HepG2 (cell line): ENCODE results near the gene PLA2G4B. TPM values are rescaled to one million over a fixed set of nuclear protein-coding genes. Genes with fewer than 3 reads are reported as not detected.

ENCODE experiments used
- ATAC-seq: fragments of 200-7000 bp; cut with Tn5 transposase; 3 replicates; pipeline ENCODE4 v1.9.1; 2020; ENCODE audit warnings: mild to moderate bottlenecking, moderate library complexity
- BruUV-seq: library from RNA; stranded (reverse); fragments of 400-500 nt; replicated peaks from 2 replicates; lab custom pipeline; 2021; lab: Mats Ljungman, UMichigan
- CTCF ChIA-PET: fragments of 300-600 bp; formaldehyde crosslinking; extraction: SDS; loops from one replicate; lab custom pipeline; 2021; ENCODE audit warnings: low total read pairs, inconsistent platforms, low intra/inter-chr PET ratio; lab: Yijun Ruan, JAX
- POLR2A ChIA-PET: fragments of 350-600 bp; sonication (Branson Sonifier 250); formaldehyde crosslinking; loops from one replicate; lab custom pipeline; 2020; ENCODE audit warnings: antibody characterized with exemption, inconsistent platforms; lab: Yijun Ruan, JAX
- DNase-seq: peaks from one replicate; pipeline ENCODE4 v3.0.0-alpha.2; 2015; ENCODE audit warnings: low spot score
- FAIRE-seq: peaks from 3 replicates; lab custom pipeline; 2011; peaks lifted over from hg19 to GRCh38; lab: Jason Lieb, UNC
- H2AFZ ChIP-seq: one replicate; pipeline ENCODE4 v1.6.1; 2011; ENCODE audit warnings: low read length, inconsistent platforms
- H3K27ac ChIP-seq: fragments of 300-600 bp; 3 replicates; pipeline ENCODE4 v1.8.0; 2011; ENCODE audit warnings: mixed run types, mild to moderate bottlenecking, mixed read lengths, low read length, inconsistent platforms; ENCODE audit not compliant: insufficient read depth; ENCODE audit errors: extremely low read length
- H3K27me3 ChIP-seq, 2 experiments: fragments of 200-600 bp in 1 of 2; 2 replicates in 1 of 2; 3 replicates in 1 of 2; pipeline versions ENCODE4 v1.6.0 to v1.8.0; 2011; ENCODE audit warnings: low read length in 2 of 2, mild to moderate bottlenecking in 2 of 2, moderate library complexity in 2 of 2, inconsistent platforms in 1 of 2; ENCODE audit not compliant: insufficient read depth in 2 of 2, control insufficient read depth in 1 of 2
- H3K36me3 ChIP-seq, 2 experiments: fragments of 200-600 bp in 1 of 2; replicated peaks in 1 of 2; 2 replicates in 1 of 2; 3 replicates in 1 of 2; pipeline versions ENCODE4 v1.5.1 to v1.8.0; 2011; ENCODE audit warnings: low read length in 2 of 2, inconsistent platforms in 1 of 2; ENCODE audit not compliant: insufficient read depth in 2 of 2, control insufficient read depth in 1 of 2
- H3K4me1 ChIP-seq: 2 replicates; pipeline ENCODE4 v1.5.1; 2012; ENCODE audit warnings: low read length, inconsistent platforms; ENCODE audit not compliant: insufficient read depth
- H3K4me2 ChIP-seq: 2 replicates; pipeline ENCODE4 v1.6.0; 2011; ENCODE audit warnings: low read depth, low read length, inconsistent platforms
- H3K4me3 ChIP-seq, 3 experiments: fragments of 200-600 bp in 1 of 3; sonication (generic), shearing (Covaris generic) in 1 of 3; replicated peaks in 1 of 3; 2 replicates each; pipeline ENCODE4 v1.5.1; 2011 to 2016; ENCODE audit warnings: low read length in 3 of 3, inconsistent platforms in 2 of 3, low read depth in 2 of 3, mild to moderate bottlenecking in 2 of 3, control low read depth in 1 of 3, mixed read lengths in 1 of 3; ENCODE audit not compliant: insufficient read depth in 1 of 3
- H3K79me2 ChIP-seq: one replicate; pipeline ENCODE4 v1.6.1; 2011; ENCODE audit warnings: low read length, inconsistent platforms; ENCODE audit not compliant: insufficient read depth
- H3K9ac ChIP-seq: 2 replicates; pipeline ENCODE4 v1.6.0; 2011; ENCODE audit warnings: mild to moderate bottlenecking, low read depth, low read length, inconsistent platforms; ENCODE audit not compliant: insufficient read depth
- H3K9me3 ChIP-seq: 2 replicates; pipeline ENCODE4 v1.5.1; 2012; ENCODE audit warnings: mild to moderate bottlenecking, low read length
- H4K20me1 ChIP-seq: 2 replicates; pipeline ENCODE4 v1.6.0; 2011; ENCODE audit warnings: inconsistent platforms, mild to moderate bottlenecking, low read length, moderate library complexity; ENCODE audit not compliant: insufficient read depth
- KDM2A ChIP-seq: sonication (generic); formaldehyde crosslinking; IDR thresholded peaks from 2 replicates; pipeline ENCODE4 v1.4.0; 2020; ENCODE audit warnings: low read depth, missing genetic modification reagents, borderline replicate concordance
- RBM22 ChIP-seq: fragments of 200-400 bp; formaldehyde crosslinking; optimal IDR thresholded peaks from 2 replicates; pipeline ENCODE3; 2017; ENCODE audit warnings: mild to moderate bottlenecking, low read length, moderate library complexity
- SALL2 ChIP-seq: sonication (generic); formaldehyde crosslinking; IDR thresholded peaks from 2 replicates; pipeline ENCODE4 v1.8.1; 2023; ENCODE audit warnings: mild to moderate bottlenecking, missing genetic modification reagents, inconsistent platforms
- SOX13 ChIP-seq, 3 experiments: fragments of 450-650 bp in 1 of 3; sonication (generic) in 1 of 3; formaldehyde crosslinking in 1 of 3; IDR thresholded peaks in 2 of 3; conservative IDR thresholded peaks in 1 of 3; 2 replicates each; pipeline versions ENCODE4 v1.5.0 to v1.6.1; 2016 to 2020; ENCODE audit warnings: antibody characterized with exemption in 1 of 3, mild to moderate bottlenecking in 1 of 3, missing compliant biosample characterization in 1 of 3, missing genetic modification reagents in 1 of 3, moderate library complexity in 1 of 3
- SP4 ChIP-seq: sonication (generic); formaldehyde crosslinking; IDR thresholded peaks from 2 replicates; pipeline ENCODE4 v1.8.1; 2023; ENCODE audit warnings: mild to moderate bottlenecking, missing genetic modification reagents
- TCF12 ChIP-seq, 2 experiments: fragments of 450-650 bp in 1 of 2; sonication (generic) in 1 of 2; formaldehyde crosslinking in 1 of 2; IDR thresholded peaks; 2 replicates each; pipeline versions ENCODE4 v1.6.1 to v1.8.0; 2017 to 2022; ENCODE audit warnings: antibody characterized with exemption in 1 of 2, mild to moderate bottlenecking in 1 of 2, missing genetic modification reagents in 1 of 2, moderate library complexity in 1 of 2
- YY1 ChIP-seq: IDR thresholded peaks from 2 replicates; pipeline ENCODE4 v1.6.1; 2011; ENCODE audit warnings: low read length, low read depth, moderate library complexity, mild to moderate bottlenecking; ENCODE audit not compliant: insufficient read depth, insufficient replicate concordance
- ZNF17 ChIP-seq: sonication (generic); formaldehyde crosslinking; IDR thresholded peaks from 2 replicates; pipeline ENCODE4 v1.5.0; 2020; ENCODE audit warnings: mild to moderate bottlenecking, missing genetic modification reagents
- ZNF678 ChIP-seq: sonication (generic); formaldehyde crosslinking; IDR thresholded peaks from 2 replicates; pipeline ENCODE4 v1.4.0; 2020; ENCODE audit warnings: mild to moderate bottlenecking, missing genetic modification reagents
- ZNF75D ChIP-seq: sonication (generic); formaldehyde crosslinking; IDR thresholded peaks from 2 replicates; pipeline ENCODE4 v1.8.1; 2023; ENCODE audit warnings: missing genetic modification reagents, mild to moderate bottlenecking, borderline replicate concordance
- ZNF761 ChIP-seq: sonication (generic); formaldehyde crosslinking; conservative IDR thresholded peaks from 2 replicates; pipeline ENCODE4 v1.4.0; 2020; ENCODE audit warnings: mild to moderate bottlenecking, missing genetic modification reagents
- ZNF777 ChIP-seq: sonication (generic); formaldehyde crosslinking; IDR thresholded peaks from 2 replicates; pipeline ENCODE4 v1.4.0; 2020; ENCODE audit warnings: missing genetic modification reagents
- WGBS: methylation state at CpG from one replicate; pipeline ENCODE4 v1.1.6; 2017; ENCODE audit warnings: low lambda C conversion rate; 5-methylcytosine and 5-hydroxymethylcytosine counted together
- in situ Hi-C: cut with HindIII; loops from 2 replicates; pipeline ENCODE4 v1.10.0; 2017; ENCODE audit warnings: low pct_unique_long_range_greater_than_20kb; ENCODE audit not compliant: extremely low pct_ligation_motif_present
- intact Hi-C: fragments of 100-400 bp; cut with micrococcal nuclease; formaldehyde crosslinking; loops from one replicate; pipeline ENCODE4 v1.10.0; 2022; ENCODE audit not compliant: unreplicated experiment
- polyA plus RNA-seq, 8 experiments: library from polyadenylated mRNA; depleted of rRNA in 3 of 8; stranded (reverse) in 7 of 8; unstranded in 1 of 8; fragments of >200 nt; fragmentation: Illumina TruSeq in 4 of 8; extraction: Trizol in 4 of 8; gene quantifications; 2 replicates each; pipeline versions ENCODE4 v1.2.1 to v1.2.3, GENCODE V29; 2011 to 2016; ENCODE audit warnings: low read depth in 4 of 8, missing spikeins in 1 of 8, mixed read lengths in 1 of 8; ENCODE audit not compliant: insufficient read depth in 1 of 8
- total RNA-seq, 5 experiments: library from RNA; depleted of rRNA; stranded (reverse); fragments of >200 nt; fragmentation: Illumina TruSeq; extraction: Trizol; gene quantifications; 2 replicates each; pipeline ENCODE4 v1.2.3, GENCODE V29; 2016; ENCODE audit warnings: low read depth in 1 of 5
- TF ChIP-seq, protein P1 (sequence below): sonication (generic); formaldehyde crosslinking; conservative IDR thresholded peaks from 2 replicates; pipeline ENCODE4 v1.4.0; 2020; ENCODE audit warnings: missing genetic modification reagents
- TF ChIP-seq, protein P2 (sequence below): sonication (generic); formaldehyde crosslinking; IDR thresholded peaks from 2 replicates; pipeline ENCODE4; 2020; ENCODE audit warnings: missing genetic modification reagents, mild to moderate bottlenecking, borderline replicate concordance
- TF ChIP-seq, protein P3 (sequence below): sonication (generic); formaldehyde crosslinking; IDR thresholded peaks from 2 replicates; pipeline ENCODE4 v1.5.0; 2020; ENCODE audit warnings: mild to moderate bottlenecking, missing genetic modification reagents

The PLA2G4B gene
- total and polyA plus RNA-seq, 2 of the 13 experiments (the other 11 are each of a cell fraction or from before 2014, with no cell fraction given): 5.1 to 8.0 TPM

DNA sequence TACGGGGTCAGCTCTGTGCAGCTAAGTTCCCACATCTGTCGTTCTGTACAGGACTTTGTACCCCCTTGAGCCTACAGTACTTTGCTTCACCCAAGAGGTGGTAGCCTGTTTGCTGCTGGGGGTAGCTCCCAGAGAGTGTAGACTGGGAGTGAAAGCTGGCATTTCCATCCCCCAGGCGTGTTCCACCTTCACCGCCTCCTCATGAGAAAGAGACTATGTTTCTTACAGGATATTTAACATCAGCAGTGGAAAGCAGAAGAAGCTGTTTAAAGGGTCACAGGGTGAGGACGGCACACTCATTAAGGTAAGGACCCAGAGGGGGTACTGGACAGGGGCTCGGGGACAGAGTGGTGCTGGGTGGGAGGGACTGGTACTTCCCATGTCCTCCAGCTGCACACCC is 20.9 kb upstream of the PLA2G4B start:
- DNase-seq (no peak), ATAC-seq (no peak), FAIRE-seq (no peak)
- no TSS peak for BruUV-seq
- peaks cover 4 to 32% of the 10 kb centered on the region in 2 experiments; a peak in 3 of 5 replicates for H3K36me3 ChIP-seq
- CTCF ChIA-PET: no interaction called here
- POLR2A ChIA-PET: no interaction called here
- H3K27ac ChIP-seq: no peak overlapping the region
- H3K9me3 ChIP-seq: no peaks in the 10 kb centered on the region
- no peaks in the 10 kb centered on the region for H3K79me2 ChIP-seq
- 77% methylated on average over 5 of the region's 6 CpGs for WGBS
- H3K4me1 ChIP-seq: no peaks in the 10 kb centered on the region
- no peak overlapping the region for H2AFZ ChIP-seq
- no peaks in the 10 kb centered on the region for H3K27me3 ChIP-seq
- no peak overlapping the region for H3K4me2 ChIP-seq
- no peak overlapping the region for H3K4me3 ChIP-seq
- no peak overlapping the region for H3K9ac ChIP-seq
- in situ Hi-C loops: no loop called here
- H4K20me1 ChIP-seq: no peaks in the 10 kb centered on the region
- intact Hi-C loops: no loop called here
- TF ChIP-seq YY1 (no peak), KDM2A (no peak), RBM22 (no peak), TCF12 (IDR thresholded peaks at IDR 0.05) (no peak), TCF12 (CRISPR knock-in tag; IDR thresholded peaks at IDR 0.05) (no peak), ZNF761 (CRISPR knock-in tag) (no peak), SOX13 (IDR thresholded peaks at IDR 0.05) (no peak), SOX13 (CRISPR knock-in tag; conservative IDR thresholded peaks at IDR 0.05 in 1 of 2, IDR thresholded peaks at IDR 0.05 in 1 of 2) (no peak), ZNF17 (CRISPR knock-in tag) (no peak), ZNF75D (CRISPR knock-in tag) (no peak), ZNF777 (CRISPR knock-in tag) (no peak), SP4 (CRISPR knock-in tag) (no peak), SALL2 (CRISPR knock-in tag) (no peak), ZNF678 (no peak)
- TF ChIP-seq, protein P1, sequence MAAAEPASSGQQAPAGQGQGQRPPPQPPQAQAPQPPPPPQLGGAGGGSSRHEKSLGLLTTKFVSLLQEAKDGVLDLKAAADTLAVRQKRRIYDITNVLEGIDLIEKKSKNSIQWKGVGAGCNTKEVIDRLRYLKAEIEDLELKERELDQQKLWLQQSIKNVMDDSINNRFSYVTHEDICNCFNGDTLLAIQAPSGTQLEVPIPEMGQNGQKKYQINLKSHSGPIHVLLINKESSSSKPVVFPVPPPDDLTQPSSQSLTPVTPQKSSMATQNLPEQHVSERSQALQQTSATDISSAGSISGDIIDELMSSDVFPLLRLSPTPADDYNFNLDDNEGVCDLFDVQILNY: no peak
- TF ChIP-seq, protein P2, sequence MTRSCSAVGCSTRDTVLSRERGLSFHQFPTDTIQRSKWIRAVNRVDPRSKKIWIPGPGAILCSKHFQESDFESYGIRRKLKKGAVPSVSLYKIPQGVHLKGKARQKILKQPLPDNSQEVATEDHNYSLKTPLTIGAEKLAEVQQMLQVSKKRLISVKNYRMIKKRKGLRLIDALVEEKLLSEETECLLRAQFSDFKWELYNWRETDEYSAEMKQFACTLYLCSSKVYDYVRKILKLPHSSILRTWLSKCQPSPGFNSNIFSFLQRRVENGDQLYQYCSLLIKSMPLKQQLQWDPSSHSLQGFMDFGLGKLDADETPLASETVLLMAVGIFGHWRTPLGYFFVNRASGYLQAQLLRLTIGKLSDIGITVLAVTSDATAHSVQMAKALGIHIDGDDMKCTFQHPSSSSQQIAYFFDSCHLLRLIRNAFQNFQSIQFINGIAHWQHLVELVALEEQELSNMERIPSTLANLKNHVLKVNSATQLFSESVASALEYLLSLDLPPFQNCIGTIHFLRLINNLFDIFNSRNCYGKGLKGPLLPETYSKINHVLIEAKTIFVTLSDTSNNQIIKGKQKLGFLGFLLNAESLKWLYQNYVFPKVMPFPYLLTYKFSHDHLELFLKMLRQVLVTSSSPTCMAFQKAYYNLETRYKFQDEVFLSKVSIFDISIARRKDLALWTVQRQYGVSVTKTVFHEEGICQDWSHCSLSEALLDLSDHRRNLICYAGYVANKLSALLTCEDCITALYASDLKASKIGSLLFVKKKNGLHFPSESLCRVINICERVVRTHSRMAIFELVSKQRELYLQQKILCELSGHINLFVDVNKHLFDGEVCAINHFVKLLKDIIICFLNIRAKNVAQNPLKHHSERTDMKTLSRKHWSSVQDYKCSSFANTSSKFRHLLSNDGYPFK (CRISPR knock-in tag): no peak
- TF ChIP-seq, protein P3, sequence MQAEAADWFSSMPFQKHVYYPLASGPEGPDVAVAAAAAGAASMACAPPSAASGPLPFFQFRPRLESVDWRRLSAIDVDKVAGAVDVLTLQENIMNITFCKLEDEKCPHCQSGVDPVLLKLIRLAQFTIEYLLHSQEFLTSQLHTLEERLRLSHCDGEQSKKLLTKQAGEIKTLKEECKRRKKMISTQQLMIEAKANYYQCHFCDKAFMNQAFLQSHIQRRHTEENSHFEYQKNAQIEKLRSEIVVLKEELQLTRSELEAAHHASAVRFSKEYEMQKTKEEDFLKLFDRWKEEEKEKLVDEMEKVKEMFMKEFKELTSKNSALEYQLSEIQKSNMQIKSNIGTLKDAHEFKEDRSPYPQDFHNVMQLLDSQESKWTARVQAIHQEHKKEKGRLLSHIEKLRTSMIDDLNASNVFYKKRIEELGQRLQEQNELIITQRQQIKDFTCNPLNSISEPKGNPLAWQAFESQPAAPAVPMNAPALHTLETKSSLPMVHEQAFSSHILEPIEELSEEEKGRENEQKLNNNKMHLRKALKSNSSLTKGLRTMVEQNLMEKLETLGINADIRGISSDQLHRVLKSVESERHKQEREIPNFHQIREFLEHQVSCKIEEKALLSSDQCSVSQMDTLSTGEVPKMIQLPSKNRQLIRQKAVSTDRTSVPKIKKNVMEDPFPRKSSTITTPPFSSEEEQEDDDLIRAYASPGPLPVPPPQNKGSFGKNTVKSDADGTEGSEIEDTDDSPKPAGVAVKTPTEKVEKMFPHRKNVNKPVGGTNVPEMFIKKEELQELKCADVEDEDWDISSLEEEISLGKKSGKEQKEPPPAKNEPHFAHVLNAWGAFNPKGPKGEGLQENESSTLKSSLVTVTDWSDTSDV: no peak
